Measurements from ENCODE around the gene FARP1.

- TF ChIP-seq HDAC2 (IDR thresholded peaks at IDR 0.05; ENCODE audit: borderline replicate concordance in 1 of 2, low read depth in 2 of 2, low read length in 2 of 2) = no peak
- TF ChIP-seq CTCF (IDR thresholded peaks at IDR 0.05; ENCODE audit: control extremely low read depth in 1 of 3, insufficient read depth in 1 of 3, low read depth in 1 of 3, low read length in 3 of 3) = no peak
- no peak for TF ChIP-seq POLR2AphosphoS5 (IDR thresholded peaks at IDR 0.05; ENCODE audit: low read depth, low read length)
- no peak for TF ChIP-seq EZH2 (IDR thresholded peaks at IDR 0.05; ENCODE audit: low read depth, low read length, severe bottlenecking)
- no peak for TF ChIP-seq POLR2A (IDR thresholded peaks at IDR 0.05; ENCODE audit: control extremely low read depth in 1 of 2, low read depth in 2 of 2, low read length in 2 of 2)
- TF ChIP-seq CREB1 (IDR thresholded peaks at IDR 0.05) = no peak
- TF ChIP-seq JUN (IDR thresholded peaks at IDR 0.05; ENCODE audit: low read depth, low read length) = no peak
- no peak for TF ChIP-seq CHD1 (IDR thresholded peaks at IDR 0.05; ENCODE audit: low read depth, low read length)
- TF ChIP-seq TCF12 (IDR thresholded peaks at IDR 0.05; ENCODE audit: low read depth, low read length) = no peak
- no peak for TF ChIP-seq CBX8 (IDR thresholded peaks at IDR 0.05; ENCODE audit: borderline replicate concordance, low read depth, low read length)
- no peak for TF ChIP-seq RAD21 (IDR thresholded peaks at IDR 0.05 in 1 of 2, conservative IDR thresholded peaks at IDR 0.05 in 1 of 2; ENCODE audit: low read depth in 2 of 2, low read length in 2 of 2)
- TF ChIP-seq HDAC6 (IDR thresholded peaks at IDR 0.05; ENCODE audit: low read depth, low read length) = no peak
These were observed 13.7 kb upstream of the FARP1 start for GRCh38 chr13:98129059-98129746.

All from H1 (cell line).